Left ventricle myocardium inferior (tissue), 1 donor: ENCODE data around the gene C16orf96. TPM values are rescaled to one million over a fixed set of nuclear protein-coding genes. Genes with fewer than 3 reads are reported as not detected.

Source experiments
- DNase-seq: peaks from one replicate; pipeline ENCODE4 v3.0.0-alpha.2; 2020
- H3K27ac ChIP-seq: fragments of 200-600 bp; replicated peaks from 2 replicates; pipeline ENCODE4 v1.8.0; 2021
- H3K27me3 ChIP-seq: fragments of 200-600 bp; 2 replicates; pipeline ENCODE4 v1.8.0; 2021; ENCODE audit warnings: low read depth
- H3K36me3 ChIP-seq: fragments of 200-600 bp; 2 replicates; pipeline ENCODE4 v1.8.0; 2021
- H3K4me1 ChIP-seq: fragments of 200-600 bp; 2 replicates; pipeline ENCODE4 v1.8.0; 2021
- H3K4me3 ChIP-seq: fragments of 200-600 bp; 2 replicates; pipeline ENCODE4 v1.8.0; 2021; ENCODE audit warnings: mild to moderate bottlenecking, moderate library complexity
- H3K9me3 ChIP-seq: fragments of 200-600 bp; replicated peaks from 2 replicates; pipeline ENCODE4 v1.8.0; 2021
- CTCF ChIP-seq: fragments of 200-600 bp; IDR thresholded peaks from 2 replicates; pipeline ENCODE4 v1.8.0; 2021; ENCODE audit warnings: antibody characterized with exemption, mild to moderate bottlenecking, borderline replicate concordance
- intact Hi-C: fragments of 100-400 bp; cut with micrococcal nuclease; formaldehyde crosslinking; loops from one replicate; pipeline ENCODE4 v1.11.0; 2022
- total RNA-seq: library from RNA; stranded (reverse); fragmentation: NEBNext Ultra II Directional; extraction: Animal tissue kit (Norgen Biotek cat#: 25700); gene quantifications from one replicate; pipeline ENCODE4 v1.2.1, GENCODE V29; 2021
- donor health status: DM: no; HTN: yes; CAD: no; lungs with severe emphysema.

Gene C16orf96
- total RNA-seq, 1 donor from 2014 or later, result 0.08 TPM

DNA sequence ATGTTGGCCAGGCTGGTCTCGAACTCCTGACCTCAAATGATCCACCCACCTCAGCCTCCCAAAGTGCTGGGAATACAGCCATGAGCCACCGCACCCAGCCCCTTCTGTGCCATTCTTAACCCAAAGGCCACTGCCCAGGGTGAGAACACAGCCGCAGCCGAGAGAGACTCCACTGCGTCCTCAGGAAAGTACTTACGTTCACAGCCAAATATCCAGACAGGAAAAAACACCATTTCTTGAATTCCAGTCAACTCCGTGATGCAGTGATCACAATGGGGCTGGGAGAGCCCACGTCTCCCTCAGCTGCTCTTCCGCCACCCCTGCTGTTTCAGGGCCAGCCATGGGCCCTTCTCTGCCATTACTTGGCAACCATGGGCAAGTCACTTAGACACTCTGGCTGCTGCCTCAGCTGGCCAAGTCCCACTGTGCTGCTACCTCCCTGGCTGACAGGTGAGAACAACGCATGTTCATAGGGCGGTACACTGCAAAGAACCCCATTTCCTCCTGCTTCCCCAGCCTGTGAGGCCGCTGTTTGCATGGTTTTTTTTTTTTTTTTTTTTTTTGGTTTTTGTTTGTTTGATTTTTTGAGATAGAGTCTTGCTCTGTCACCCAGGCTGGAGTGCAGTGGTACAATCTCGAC is 21.9 kb upstream of the C16orf96 start:
- intact Hi-C loops, result no loop called here
- no peak for DNase-seq
- Histone ChIP-seq H3K9me3 (peaks cover 6% of the 10 kb centered on the region), H3K27me3 (no peaks in the 10 kb centered on the region), H3K27ac (peak overlapping the region; percentile 80), H3K4me3 (no peak overlapping the region), H3K36me3 (peaks cover 18% of the 10 kb centered on the region), H3K4me1 (peaks cover 81% of the 10 kb centered on the region)
- TF ChIP-seq CTCF, result no peak

DNA sequence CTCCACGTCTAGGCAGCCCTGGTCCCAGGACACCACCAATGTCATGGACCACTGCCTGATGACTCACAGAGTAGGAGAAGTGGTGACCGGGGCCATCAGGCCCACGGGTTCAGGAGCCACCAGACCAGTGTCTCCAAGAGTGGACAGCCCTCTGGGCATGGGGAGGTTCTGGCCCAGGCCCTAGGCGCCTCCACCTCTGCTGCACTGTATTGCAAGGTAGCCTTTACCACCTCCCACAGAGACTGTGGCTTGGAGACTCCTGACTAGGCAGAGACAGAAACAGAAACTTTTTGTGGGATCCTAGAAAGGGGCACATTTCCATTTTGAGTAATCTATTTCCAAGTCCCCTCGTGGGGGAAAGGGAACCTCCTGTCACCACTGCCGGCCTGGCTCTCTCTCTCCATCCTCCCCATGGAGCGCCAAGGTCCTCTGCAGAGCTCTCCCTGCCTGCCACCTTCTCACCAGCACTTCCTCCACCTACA is 20.5 kb upstream of the C16orf96 start:
- Histone ChIP-seq H3K36me3 (peaks cover 18% of the 10 kb centered on the region), H3K9me3 (peaks cover 19% of the 10 kb centered on the region), H3K27ac (peak overlapping the region; percentile 80), H3K4me1 (peaks cover 71% of the 10 kb centered on the region), H3K4me3 (no peak overlapping the region), H3K27me3 (no peaks in the 10 kb centered on the region)
- no peak for TF ChIP-seq CTCF
- no peak for DNase-seq
- intact Hi-C loops, result no loop called here

GRCh38 chr16:4536391-4537106 is 19.6 kb upstream of the C16orf96 start:
- TF ChIP-seq CTCF, result no peak
- no peaks in the 10 kb centered on the region for H3K27me3 ChIP-seq
- peaks cover 15% of the 10 kb centered on the region for H3K36me3 ChIP-seq
- H3K27ac ChIP-seq, result peak overlapping the region; percentile 94
- intact Hi-C loops, result no loop called here
- no peak for DNase-seq
- peaks cover 19% of the 10 kb centered on the region for H3K9me3 ChIP-seq
- H3K4me1 ChIP-seq, result peaks cover 68% of the 10 kb centered on the region
- H3K4me3 ChIP-seq, result peak overlapping the region; percentile 97

GRCh38 chr16:4537376-4538343 is 18.5 kb upstream of the C16orf96 start:
- no peak for TF ChIP-seq CTCF
- Histone ChIP-seq H3K4me1 (peaks cover 58% of the 10 kb centered on the region), H3K27ac (peak overlapping the region; percentile 94), H3K27me3 (no peaks in the 10 kb centered on the region), H3K9me3 (peaks cover 19% of the 10 kb centered on the region), H3K36me3 (peaks cover 6% of the 10 kb centered on the region), H3K4me3 (peak overlapping the region; percentile 97)
- DNase-seq, result peak; percentile 28
- intact Hi-C loops, result no loop called here
